Astrocyte of the spinal cord (primary cell): ENCODE results near the gene TMEM222.

ENCODE experiments used
- DNase-seq: peaks from one replicate; pipeline ENCODE4 v3.0.0; 2011; ENCODE audit warnings: low read depth, low spot score
- H3K4me3 ChIP-seq: 2 replicates; pipeline ENCODE4 v1.5.1; 2011; ENCODE audit warnings: low read depth, mild to moderate bottlenecking, low read length, moderate library complexity
- in situ Hi-C: cut with HindIII; loops from 2 replicates; pipeline ENCODE4 v1.10.0; 2017; ENCODE audit warnings: low sequenced_read_pairs
- TF ChIP-seq, protein P1 (sequence below): IDR thresholded peaks from 2 replicates; pipeline ENCODE4 v1.5.1; 2012; ENCODE audit warnings: low read depth, mild to moderate bottlenecking, low read length, inconsistent platforms

The TMEM222 gene

GRCh38 chr1:27318136-27318535 lies 3.8 kb upstream of the TMEM222 start:
- DNase-seq = no peak
- TF ChIP-seq, protein P1, sequence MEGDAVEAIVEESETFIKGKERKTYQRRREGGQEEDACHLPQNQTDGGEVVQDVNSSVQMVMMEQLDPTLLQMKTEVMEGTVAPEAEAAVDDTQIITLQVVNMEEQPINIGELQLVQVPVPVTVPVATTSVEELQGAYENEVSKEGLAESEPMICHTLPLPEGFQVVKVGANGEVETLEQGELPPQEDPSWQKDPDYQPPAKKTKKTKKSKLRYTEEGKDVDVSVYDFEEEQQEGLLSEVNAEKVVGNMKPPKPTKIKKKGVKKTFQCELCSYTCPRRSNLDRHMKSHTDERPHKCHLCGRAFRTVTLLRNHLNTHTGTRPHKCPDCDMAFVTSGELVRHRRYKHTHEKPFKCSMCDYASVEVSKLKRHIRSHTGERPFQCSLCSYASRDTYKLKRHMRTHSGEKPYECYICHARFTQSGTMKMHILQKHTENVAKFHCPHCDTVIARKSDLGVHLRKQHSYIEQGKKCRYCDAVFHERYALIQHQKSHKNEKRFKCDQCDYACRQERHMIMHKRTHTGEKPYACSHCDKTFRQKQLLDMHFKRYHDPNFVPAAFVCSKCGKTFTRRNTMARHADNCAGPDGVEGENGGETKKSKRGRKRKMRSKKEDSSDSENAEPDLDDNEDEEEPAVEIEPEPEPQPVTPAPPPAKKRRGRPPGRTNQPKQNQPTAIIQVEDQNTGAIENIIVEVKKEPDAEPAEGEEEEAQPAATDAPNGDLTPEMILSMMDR = no peak
- in situ Hi-C loops = no loop called here
- H3K4me3 ChIP-seq = no peak overlapping the region

GRCh38 chr1:27318596-27318995 lies 3.4 kb upstream of the TMEM222 start:
- in situ Hi-C loops = no loop called here
- DNase-seq = no peak
- TF ChIP-seq, protein P1 = no peak
- H3K4me3 ChIP-seq = no peak overlapping the region

DNA sequence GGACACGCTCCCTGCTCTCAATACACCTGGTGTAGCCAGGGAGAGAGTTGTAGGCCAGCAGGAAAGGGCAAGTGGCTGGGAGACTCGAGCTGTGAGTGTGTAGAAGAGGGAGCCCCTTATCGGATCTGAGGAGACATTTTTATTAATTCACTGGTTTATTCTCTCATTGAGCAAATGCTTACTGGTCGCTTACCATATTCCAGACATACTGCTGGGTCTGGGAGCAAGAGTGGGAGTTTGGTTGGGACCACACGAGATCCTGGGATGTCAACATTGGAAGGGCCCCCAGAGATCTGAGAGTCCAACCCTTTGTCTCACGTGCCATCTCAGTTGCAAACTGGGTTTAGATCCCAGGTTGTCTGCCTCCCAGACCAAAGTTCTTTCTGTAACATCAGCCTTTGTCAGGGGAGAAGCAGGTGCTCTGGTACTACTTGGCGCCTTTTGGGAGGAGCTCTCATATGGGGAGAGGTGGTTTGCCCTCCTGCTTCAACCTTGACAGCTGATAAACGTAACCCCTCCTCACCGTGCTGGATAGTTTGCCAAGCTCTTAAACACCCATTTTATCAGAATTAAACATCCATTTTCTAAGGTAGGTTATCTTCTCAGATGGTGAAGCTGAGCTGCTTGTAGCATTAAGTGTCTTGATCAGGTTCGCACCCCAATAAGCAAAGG lies 742 bp downstream of the TMEM222 start:
- in situ Hi-C loops = no loop called here
- TF ChIP-seq, protein P1 = no peak
- H3K4me3 ChIP-seq = peak overlapping the region; percentile 98
- DNase-seq = no peak

DNA sequence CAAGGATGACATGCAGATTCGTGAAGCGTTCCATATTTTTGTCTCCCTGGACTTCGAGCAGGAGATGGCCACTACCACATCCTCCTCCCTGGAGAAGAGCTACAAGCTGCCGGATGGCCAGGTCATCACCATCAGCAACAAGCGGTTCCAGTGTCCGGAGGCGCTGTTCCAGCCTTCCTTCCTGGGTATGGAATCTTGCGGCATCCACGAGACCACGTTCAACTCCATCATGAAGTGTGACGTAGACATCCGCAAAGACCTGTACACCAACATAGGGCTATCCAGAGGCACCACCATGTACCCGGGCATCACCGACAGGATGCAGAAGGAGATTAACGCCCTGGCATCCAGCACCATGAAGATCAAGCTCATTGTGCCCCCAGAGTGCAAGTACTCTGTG lies 3.3 kb downstream of the TMEM222 start:
- TF ChIP-seq, protein P1 = no peak
- no peak overlapping the region for H3K4me3 ChIP-seq
- DNase-seq = no peak
- in situ Hi-C loops = no loop called here

GRCh38 chr1:27327964-27328363 lies 6.0 kb downstream of the TMEM222 start:
- no peak overlapping the region for H3K4me3 ChIP-seq
- in situ Hi-C loops = no loop called here
- TF ChIP-seq, protein P1 = no peak
- no peak for DNase-seq

GRCh38 chr1:27330786-27331185 lies 8.8 kb downstream of the TMEM222 start:
- DNase-seq = no peak
- in situ Hi-C loops = no loop called here
- TF ChIP-seq, protein P1 = no peak
- no peak overlapping the region for H3K4me3 ChIP-seq
